Activated naive CD8-positive, alpha-beta T cell treated with anti-CD3 and anti-CD28 coated beads, Interleukin-2, amount 50 U/mL, for 24 hours (primary cell): Measurements from ENCODE around the gene RGMA.

Experiments used
- ATAC-seq: fragments of 150-1000 bp; cut with Tn5 transposase; one replicate; pipeline ENCODE4 v1.10.0; 2021
- DNase-seq: peaks from one replicate; pipeline ENCODE4 v3.0.0; 2021
- H3K27ac Mint-ChIP-seq: one replicate; pipeline ENCODE4 v1.8.0; 2021; ENCODE audit warnings: mild to moderate bottlenecking, mixed read lengths
- H3K27me3 Mint-ChIP-seq: one replicate; pipeline ENCODE4 v1.8.0; 2021; ENCODE audit warnings: mixed read lengths
- H3K36me3 Mint-ChIP-seq: one replicate; pipeline ENCODE4 v1.8.0; 2021; ENCODE audit warnings: low read depth, mixed read lengths
- H3K4me1 Mint-ChIP-seq: one replicate; pipeline ENCODE4 v1.8.0; 2021; ENCODE audit warnings: mixed read lengths
- H3K4me3 Mint-ChIP-seq: one replicate; pipeline ENCODE4 v1.8.0; 2021; ENCODE audit warnings: mild to moderate bottlenecking, moderate library complexity, mixed read lengths
- H3K9me3 Mint-ChIP-seq: one replicate; pipeline ENCODE4 v1.8.0; 2021; ENCODE audit warnings: mixed read lengths

RGMA gene

DNA sequence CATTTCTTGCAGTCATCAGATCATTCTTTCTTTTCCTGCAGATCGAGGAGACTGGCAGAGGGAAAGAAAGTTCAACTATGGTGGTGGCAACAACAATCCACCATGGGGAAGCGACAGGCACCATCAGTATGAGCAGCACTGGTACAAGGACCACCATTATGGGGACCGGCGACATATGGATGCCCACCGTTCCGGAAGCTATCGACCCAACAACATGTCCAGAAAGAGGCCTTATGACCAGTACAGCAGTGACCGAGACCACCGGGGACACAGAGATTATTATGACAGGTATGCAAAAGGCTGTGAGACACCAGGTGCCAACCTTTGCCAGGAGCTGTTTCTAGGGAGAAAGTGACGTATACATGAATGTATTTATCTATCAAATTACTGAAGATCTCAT lies 69.0 kb downstream of the RGMA start:
- Mint-ChIP-seq H3K27ac (peak overlapping the region; percentile 81), H3K27me3 (no peaks in the 10 kb centered on the region), H3K4me3 (no peak overlapping the region), H3K4me1 (peaks cover 77% of the 10 kb centered on the region), H3K9me3 (no peaks in the 10 kb centered on the region), H3K36me3 (peaks cover 90% of the 10 kb centered on the region)
- no peak for ATAC-seq
- no peak for DNase-seq

DNA sequence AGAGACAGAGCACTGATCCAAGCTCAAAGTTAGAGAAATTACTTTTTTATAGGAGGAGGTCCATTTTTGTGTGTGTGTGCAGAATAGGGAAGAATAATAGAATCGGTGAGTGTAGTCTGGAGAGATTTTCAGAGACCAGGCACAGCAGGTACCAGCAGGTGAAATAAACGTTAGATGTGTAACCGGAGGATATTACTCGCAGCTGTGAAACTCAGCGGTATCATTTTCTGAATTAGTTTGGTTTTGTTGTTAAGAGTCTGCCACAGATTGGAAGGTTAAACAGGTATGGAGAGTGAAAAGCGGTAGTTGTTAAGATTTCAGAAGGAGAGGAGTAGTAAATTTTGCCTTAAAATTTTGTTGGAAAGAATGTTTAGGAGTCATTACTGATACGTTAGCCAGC lies 69.9 kb downstream of the RGMA start:
- ATAC-seq: peak; percentile 37
- peaks cover 89% of the 10 kb centered on the region for H3K36me3 Mint-ChIP-seq
- H3K4me1 Mint-ChIP-seq: peaks cover 68% of the 10 kb centered on the region
- H3K27ac Mint-ChIP-seq: peak overlapping the region; percentile 44
- no peaks in the 10 kb centered on the region for H3K27me3 Mint-ChIP-seq
- H3K4me3 Mint-ChIP-seq: no peak overlapping the region
- DNase-seq: no peak
- H3K9me3 Mint-ChIP-seq: no peaks in the 10 kb centered on the region

DNA sequence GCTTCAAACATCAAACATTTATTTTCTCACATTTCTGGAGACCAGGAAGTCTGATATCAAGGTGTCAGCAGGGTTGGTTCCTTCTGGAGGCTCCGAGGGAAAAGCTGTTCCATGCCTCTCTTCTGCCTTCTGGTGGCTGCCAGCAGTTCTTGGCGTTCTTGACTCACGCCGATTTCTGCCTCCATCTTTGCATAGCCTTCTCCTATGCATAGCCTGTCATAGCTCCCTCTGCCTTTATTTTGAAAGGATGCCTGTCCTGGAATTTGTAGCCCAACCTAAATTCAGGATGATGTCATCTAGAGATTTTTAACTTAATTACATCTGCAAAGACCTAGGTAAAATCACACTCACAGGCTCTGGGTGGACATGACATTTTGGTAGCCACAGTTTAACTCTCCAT lies 70.4 kb downstream of the RGMA start:
- Mint-ChIP-seq H3K9me3 (no peaks in the 10 kb centered on the region), H3K27me3 (no peaks in the 10 kb centered on the region), H3K27ac (peak overlapping the region; percentile 44), H3K4me3 (no peak overlapping the region), H3K36me3 (peaks cover 86% of the 10 kb centered on the region), H3K4me1 (peaks cover 63% of the 10 kb centered on the region)
- ATAC-seq (no peak), DNase-seq (no peak)

DNA sequence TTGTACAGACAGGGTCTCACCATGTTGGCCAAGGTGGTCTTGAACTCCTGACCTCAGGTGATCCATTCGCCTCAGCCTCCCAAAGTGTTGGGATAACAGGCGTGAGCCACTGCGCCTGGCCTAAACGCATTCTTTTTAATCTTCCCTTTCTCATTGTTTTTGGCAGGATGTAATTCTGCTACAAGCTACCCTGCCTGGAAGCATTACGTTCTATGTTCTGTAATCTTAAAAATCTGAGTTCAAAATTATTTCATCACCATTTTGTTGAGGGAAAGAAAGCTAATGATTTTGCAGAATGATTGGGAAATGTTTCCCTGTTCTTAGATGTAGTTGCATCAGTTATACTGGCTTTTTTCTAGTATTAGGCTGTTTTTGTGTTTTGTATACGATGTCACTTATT lies 71.5 kb downstream of the RGMA start:
- Mint-ChIP-seq H3K36me3 (peaks cover 85% of the 10 kb centered on the region), H3K27me3 (no peaks in the 10 kb centered on the region)

DNA sequence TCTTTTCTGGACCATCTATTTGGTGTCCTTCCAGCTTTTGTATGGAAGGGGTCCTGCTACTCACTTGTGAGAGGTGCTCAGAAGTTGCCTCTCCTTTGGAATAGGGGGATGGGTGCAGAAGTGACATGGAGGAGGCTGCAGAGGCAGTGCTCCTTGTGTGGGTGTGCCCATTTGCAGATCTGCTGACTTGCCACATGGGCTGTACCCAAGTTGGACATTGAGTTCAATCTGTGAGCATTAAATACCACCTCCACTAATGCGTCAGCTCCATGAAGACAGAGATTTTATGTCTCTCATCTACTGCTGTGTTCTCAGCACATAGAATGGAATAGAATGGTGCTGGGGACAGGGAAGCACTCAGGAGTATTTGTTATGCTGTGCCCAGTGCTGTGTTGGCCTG lies 76.2 kb downstream of the RGMA start:
- Mint-ChIP-seq H3K27ac (no peak overlapping the region), H3K27me3 (no peaks in the 10 kb centered on the region), H3K36me3 (peaks cover 70% of the 10 kb centered on the region), H3K4me3 (no peak overlapping the region), H3K9me3 (no peaks in the 10 kb centered on the region), H3K4me1 (peaks cover 7% of the 10 kb centered on the region)
- no peak for DNase-seq
- no peak for ATAC-seq

More for the DNA sequence above, 71.5 kb downstream of the RGMA start:
- peaks cover 53% of the 10 kb centered on the region for H3K4me1 Mint-ChIP-seq
- no peak overlapping the region for H3K4me3 Mint-ChIP-seq
- no peaks in the 10 kb centered on the region for H3K9me3 Mint-ChIP-seq
- no peak for ATAC-seq
- H3K27ac Mint-ChIP-seq: peak overlapping the region; percentile 68
- DNase-seq: no peak

DNA sequence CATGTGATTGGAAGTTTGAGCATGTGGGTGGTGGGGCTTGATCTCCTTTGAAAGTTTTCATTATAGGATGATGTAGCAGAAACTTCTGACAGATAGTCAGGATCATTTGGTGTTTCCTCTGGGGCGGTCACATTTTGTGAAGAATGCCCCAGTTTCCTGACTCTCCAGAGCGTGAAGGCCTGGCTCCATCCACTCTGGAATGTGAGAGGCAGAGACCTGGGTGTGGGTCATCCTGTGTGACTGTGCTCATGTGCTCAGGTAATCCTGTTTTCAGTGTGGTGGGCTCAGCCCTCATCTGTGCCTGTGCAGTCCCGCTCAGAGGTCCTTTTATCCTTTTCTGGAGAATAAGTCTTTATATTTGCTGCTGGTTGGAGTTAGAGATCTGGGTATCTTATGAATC lies 81.0 kb downstream of the RGMA start:
- no peak overlapping the region for H3K27ac Mint-ChIP-seq

DNA sequence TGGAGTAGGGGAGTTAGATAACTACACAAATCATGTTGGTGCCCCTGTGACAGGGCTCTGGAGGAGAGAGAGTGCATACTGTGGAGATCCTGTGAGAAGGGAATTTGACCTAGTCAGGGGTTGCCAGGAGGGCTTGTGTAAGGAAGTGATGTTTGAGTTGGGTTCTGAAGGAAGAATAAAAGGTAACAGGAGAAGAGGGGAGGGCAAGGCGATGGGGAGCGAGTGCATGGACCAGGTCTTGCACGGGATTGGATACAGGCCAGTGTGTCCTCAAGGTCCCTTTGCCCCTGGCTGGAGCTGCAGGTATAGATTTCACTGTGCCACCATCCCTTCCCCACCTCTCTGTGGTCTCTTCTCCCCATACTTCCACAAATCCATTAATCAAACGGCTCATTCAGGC lies 83.9 kb downstream of the RGMA start:
- H3K4me1 Mint-ChIP-seq: no peaks in the 10 kb centered on the region

More for the DNA sequence above, 81.0 kb downstream of the RGMA start:
- DNase-seq (no peak), ATAC-seq (no peak)
- H3K9me3 Mint-ChIP-seq: no peaks in the 10 kb centered on the region
- H3K27me3 Mint-ChIP-seq: no peaks in the 10 kb centered on the region
- no peak overlapping the region for H3K4me3 Mint-ChIP-seq
- H3K36me3 Mint-ChIP-seq: peaks cover 59% of the 10 kb centered on the region
- no peaks in the 10 kb centered on the region for H3K4me1 Mint-ChIP-seq

DNA sequence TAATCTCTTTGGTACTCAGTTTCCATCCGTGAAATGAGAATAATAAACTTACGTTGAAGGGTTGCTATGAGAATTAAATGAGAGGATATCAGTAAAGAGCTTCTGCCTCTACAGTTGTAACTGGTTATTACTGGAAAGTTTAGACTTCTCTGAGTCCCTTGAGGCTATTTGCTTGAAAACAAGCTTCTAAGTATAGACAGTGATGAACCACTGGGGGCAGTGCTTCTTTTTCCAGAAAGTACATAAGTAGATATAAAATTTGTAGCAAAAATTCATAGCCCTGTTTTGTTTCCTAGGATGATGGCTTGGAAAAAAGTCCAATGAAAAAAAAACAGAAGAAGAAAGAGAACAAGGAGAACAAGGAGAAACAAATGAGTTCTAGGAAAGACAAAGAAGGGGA lies 87.1 kb downstream of the RGMA start:
- H3K9me3 Mint-ChIP-seq: no peaks in the 10 kb centered on the region
- no peak overlapping the region for H3K27ac Mint-ChIP-seq
- no peaks in the 10 kb centered on the region for H3K4me1 Mint-ChIP-seq
- peaks cover 66% of the 10 kb centered on the region for H3K36me3 Mint-ChIP-seq
- ATAC-seq: no peak
- H3K4me3 Mint-ChIP-seq: no peak overlapping the region
- no peak for DNase-seq
- H3K27me3 Mint-ChIP-seq: no peaks in the 10 kb centered on the region

More for the DNA sequence above, 83.9 kb downstream of the RGMA start:
- no peaks in the 10 kb centered on the region for H3K9me3 Mint-ChIP-seq
- H3K27me3 Mint-ChIP-seq: no peaks in the 10 kb centered on the region
- peak overlapping the region; percentile 28 for H3K27ac Mint-ChIP-seq
- ATAC-seq (no peak), DNase-seq (no peak)
- H3K4me3 Mint-ChIP-seq: no peak overlapping the region
- peaks cover 60% of the 10 kb centered on the region for H3K36me3 Mint-ChIP-seq

DNA sequence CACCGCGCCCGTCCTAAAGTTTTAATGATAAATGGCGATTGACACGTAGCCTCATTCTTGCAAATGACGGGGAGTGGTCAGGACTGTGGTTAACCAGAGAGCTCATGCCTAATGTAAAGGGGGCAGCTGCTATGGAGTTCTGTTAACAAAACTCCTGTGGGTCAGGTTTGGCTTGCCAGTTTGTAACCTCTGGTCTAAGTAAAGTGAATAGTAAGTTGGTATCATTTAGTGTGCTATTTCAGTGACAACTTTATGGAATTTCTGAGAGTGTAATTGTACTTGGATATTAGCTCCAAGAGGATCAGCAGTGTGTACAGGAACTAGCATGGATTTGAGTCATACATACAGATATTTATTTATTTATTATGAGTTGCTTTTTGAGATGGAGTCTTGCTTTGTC lies 87.9 kb downstream of the RGMA start:
- H3K4me1 Mint-ChIP-seq: no peaks in the 10 kb centered on the region
- DNase-seq (no peak), ATAC-seq (no peak)
- H3K27ac Mint-ChIP-seq: no peak overlapping the region
- peaks cover 66% of the 10 kb centered on the region for H3K36me3 Mint-ChIP-seq
- H3K27me3 Mint-ChIP-seq: no peaks in the 10 kb centered on the region
- H3K4me3 Mint-ChIP-seq: no peak overlapping the region
- no peaks in the 10 kb centered on the region for H3K9me3 Mint-ChIP-seq

DNA sequence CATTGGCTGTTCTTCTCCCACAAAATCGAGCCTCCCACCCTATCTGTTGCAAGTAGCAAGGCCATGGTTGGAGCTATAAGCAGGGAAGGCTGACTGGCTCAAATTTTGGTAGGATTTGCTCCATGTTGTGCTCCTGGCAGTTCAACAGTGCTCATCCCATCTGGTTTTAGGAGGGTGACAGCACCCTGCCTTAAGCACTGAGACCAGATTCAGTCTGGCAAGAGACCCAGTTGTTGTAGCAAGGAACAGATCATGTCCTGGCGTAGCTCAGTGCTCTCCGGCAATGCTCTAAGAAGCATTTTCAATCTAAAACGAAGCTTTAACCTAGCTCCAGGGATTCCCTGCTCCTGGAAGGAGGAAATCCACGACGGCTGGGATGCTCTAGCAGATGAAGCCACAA lies 91.2 kb downstream of the RGMA start:
- Mint-ChIP-seq H3K27ac (no peak overlapping the region), H3K27me3 (no peaks in the 10 kb centered on the region), H3K36me3 (peaks cover 60% of the 10 kb centered on the region), H3K4me1 (no peaks in the 10 kb centered on the region), H3K9me3 (no peaks in the 10 kb centered on the region), H3K4me3 (no peak overlapping the region)
- ATAC-seq: no peak
- DNase-seq: no peak

DNA sequence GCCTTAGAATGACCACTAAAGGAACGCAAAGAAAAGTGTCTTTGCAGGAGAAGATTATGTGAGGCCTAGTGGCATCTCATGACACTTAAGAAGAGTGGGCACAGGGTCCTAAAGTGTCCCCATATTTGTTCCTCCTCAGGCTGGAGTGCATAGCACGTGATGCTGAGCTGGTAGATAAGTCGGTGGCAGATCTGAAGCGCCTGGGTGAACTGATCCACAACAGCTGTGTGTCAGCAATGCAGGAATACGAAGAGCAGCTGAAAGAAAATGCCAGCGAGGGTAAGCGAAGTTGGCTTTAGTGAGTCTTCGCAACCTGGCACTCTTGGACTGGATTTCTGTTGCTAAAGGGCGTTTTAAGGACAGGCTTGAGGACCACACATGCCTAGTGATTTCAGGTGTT lies 96.3 kb downstream of the RGMA start:
- DNase-seq: no peak
- H3K27me3 Mint-ChIP-seq: no peaks in the 10 kb centered on the region
- peaks cover 8% of the 10 kb centered on the region for H3K4me1 Mint-ChIP-seq
- no peaks in the 10 kb centered on the region for H3K9me3 Mint-ChIP-seq
- ATAC-seq: no peak
- peaks cover 61% of the 10 kb centered on the region for H3K36me3 Mint-ChIP-seq
- no peak overlapping the region for H3K4me3 Mint-ChIP-seq
- H3K27ac Mint-ChIP-seq: peak overlapping the region; percentile 17

DNA sequence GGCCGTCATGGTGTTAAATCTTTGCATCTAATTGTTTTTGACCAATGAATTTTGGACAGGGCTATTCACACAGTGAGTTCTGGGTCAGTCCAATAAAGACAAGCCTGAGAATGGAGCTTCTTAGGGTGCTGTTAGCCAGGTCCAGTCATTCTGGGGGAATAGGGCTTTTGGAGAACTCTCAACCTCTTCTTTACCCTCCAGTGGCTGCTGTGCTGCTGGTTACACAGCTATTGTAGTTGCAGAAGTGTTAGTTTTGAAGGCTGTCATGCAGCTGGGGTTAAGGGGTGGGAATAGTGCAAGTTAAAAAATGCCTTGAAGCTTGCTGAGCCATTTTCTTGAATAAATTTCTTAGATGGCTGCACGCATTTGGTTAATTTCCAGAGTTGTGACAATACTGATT lies 99.0 kb downstream of the RGMA start:
- Mint-ChIP-seq H3K4me3 (no peak overlapping the region), H3K9me3 (no peaks in the 10 kb centered on the region), H3K4me1 (peaks cover 8% of the 10 kb centered on the region), H3K27ac (no peak overlapping the region), H3K27me3 (no peaks in the 10 kb centered on the region), H3K36me3 (peaks cover 56% of the 10 kb centered on the region)
- no peak for DNase-seq
- no peak for ATAC-seq

DNA sequence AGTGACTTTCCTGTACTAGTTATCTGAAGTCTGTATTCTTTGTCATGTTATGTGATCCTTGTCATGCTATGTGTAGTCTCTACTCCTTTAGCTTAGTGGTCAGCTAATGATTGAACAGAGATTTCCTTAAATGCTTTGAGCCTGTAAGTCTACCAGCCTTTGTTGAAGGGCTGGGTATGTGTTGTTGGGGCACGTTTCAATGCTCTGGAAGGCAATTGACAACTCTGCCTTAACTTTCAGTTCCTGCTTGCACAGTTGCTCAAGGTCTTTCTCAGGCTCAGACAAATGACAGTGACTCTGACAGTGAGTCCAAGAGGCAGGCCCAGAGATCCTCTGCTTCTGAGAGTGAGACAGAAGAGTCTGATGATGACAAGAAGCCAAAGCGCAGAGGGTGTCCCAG lies 99.5 kb downstream of the RGMA start:
- Mint-ChIP-seq H3K9me3 (no peaks in the 10 kb centered on the region), H3K4me1 (peaks cover 8% of the 10 kb centered on the region), H3K27ac (peak overlapping the region; percentile 8), H3K36me3 (peaks cover 52% of the 10 kb centered on the region), H3K27me3 (no peaks in the 10 kb centered on the region), H3K4me3 (no peak overlapping the region)
- ATAC-seq: no peak
- no peak for DNase-seq
